ENCODE data around the gene RHOBTB3.

- TF ChIP-seq POLR2A (IDR thresholded peaks at IDR 0.05) (no peak), CTCF (IDR thresholded peaks at IDR 0.05) (no peak)
These were observed 46.3 kb downstream of the RHOBTB3 start for GRCh38 chr5:95777441-95777840.
